Measurements from ENCODE around the gene UBE2I. TPM values are rescaled to one million over a fixed set of nuclear protein-coding genes. Genes with fewer than 3 reads are reported as not detected.

UBE2I gene
- total and polyA plus RNA-seq, 4 donors: 19.4 to 23.9 (median 22.5) TPM

DNA sequence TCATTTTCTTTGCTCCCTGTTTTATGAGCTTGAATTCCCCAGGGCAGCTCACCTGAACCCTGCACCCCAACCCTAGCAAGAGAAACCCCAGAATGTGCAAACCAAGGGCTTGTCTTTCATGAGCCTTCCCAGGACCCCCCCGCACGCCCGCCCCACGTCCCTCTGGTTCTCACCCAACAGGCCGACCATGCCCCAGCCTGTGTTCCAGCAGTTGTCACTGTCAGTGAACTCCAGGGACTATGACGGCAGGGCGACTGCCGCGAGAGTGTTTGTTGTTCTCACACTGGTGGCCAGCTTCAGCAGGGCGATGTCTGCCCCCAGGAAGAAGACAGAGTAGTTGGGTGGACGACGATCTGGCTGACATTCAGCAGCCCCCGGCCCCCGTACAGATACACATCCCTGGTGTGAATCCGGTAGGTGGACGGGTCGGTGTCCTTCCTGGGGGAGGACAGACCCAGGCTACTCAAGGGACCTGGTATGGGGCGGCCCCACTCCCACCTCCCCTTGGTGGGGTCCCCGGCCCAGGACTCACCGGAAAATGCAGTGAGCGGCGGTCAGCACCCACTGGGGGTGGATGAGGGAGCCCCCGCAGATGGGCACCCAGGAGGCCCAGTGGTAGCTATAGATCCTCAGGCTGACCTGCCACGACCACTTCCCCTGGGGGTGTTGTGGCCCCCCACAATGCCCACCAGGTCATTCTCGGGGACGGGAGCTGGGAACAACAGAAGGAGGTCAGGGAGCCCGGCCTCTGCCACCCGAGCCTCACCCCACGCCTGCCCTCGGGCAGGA lies 33.5 kb upstream of the UBE2I start:
- no peak for DNase-seq (ENCODE audit: low spot score)
- no peaks in the 10 kb centered on the region for H3K9me3 ChIP-seq (ENCODE audit: control insufficient read depth in 4 of 4, low read length in 3 of 4)
- no peak overlapping the region for H3K27ac ChIP-seq (ENCODE audit: low read depth in 1 of 2, low read length in 2 of 2)
- H3K36me3 ChIP-seq (ENCODE audit: control insufficient read depth in 4 of 4, insufficient read depth in 3 of 4, low read depth in 1 of 4, low read length in 3 of 4): no peaks in the 10 kb centered on the region
- TF ChIP-seq HNF4G (IDR thresholded peaks at IDR 0.05) (no peak), HNF4A (conservative IDR thresholded peaks at IDR 0.05) (no peak), JUND (IDR thresholded peaks at IDR 0.05) (no peak), SP1 (IDR thresholded peaks at IDR 0.05) (no peak), NR2F2 (IDR thresholded peaks at IDR 0.05) (no peak), TAF1 (conservative IDR thresholded peaks at IDR 0.05) (no peak), FOXA1 (IDR thresholded peaks at IDR 0.05) (no peak), FOXA2 (IDR thresholded peaks at IDR 0.05) (no peak), YY1 (IDR thresholded peaks at IDR 0.05) (no peak), RXRA (IDR thresholded peaks at IDR 0.05) (no peak)
- TF ChIP-seq, protein P1, sequence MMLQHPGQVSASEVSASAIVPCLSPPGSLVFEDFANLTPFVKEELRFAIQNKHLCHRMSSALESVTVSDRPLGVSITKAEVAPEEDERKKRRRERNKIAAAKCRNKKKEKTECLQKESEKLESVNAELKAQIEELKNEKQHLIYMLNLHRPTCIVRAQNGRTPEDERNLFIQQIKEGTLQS (IDR thresholded peaks at IDR 0.05): no peak
- TF ChIP-seq, protein P2, sequence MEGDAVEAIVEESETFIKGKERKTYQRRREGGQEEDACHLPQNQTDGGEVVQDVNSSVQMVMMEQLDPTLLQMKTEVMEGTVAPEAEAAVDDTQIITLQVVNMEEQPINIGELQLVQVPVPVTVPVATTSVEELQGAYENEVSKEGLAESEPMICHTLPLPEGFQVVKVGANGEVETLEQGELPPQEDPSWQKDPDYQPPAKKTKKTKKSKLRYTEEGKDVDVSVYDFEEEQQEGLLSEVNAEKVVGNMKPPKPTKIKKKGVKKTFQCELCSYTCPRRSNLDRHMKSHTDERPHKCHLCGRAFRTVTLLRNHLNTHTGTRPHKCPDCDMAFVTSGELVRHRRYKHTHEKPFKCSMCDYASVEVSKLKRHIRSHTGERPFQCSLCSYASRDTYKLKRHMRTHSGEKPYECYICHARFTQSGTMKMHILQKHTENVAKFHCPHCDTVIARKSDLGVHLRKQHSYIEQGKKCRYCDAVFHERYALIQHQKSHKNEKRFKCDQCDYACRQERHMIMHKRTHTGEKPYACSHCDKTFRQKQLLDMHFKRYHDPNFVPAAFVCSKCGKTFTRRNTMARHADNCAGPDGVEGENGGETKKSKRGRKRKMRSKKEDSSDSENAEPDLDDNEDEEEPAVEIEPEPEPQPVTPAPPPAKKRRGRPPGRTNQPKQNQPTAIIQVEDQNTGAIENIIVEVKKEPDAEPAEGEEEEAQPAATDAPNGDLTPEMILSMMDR (IDR thresholded peaks at IDR 0.05; ENCODE audit: low read depth, low read length, missing input control): no peak
- TF ChIP-seq, protein P3, sequence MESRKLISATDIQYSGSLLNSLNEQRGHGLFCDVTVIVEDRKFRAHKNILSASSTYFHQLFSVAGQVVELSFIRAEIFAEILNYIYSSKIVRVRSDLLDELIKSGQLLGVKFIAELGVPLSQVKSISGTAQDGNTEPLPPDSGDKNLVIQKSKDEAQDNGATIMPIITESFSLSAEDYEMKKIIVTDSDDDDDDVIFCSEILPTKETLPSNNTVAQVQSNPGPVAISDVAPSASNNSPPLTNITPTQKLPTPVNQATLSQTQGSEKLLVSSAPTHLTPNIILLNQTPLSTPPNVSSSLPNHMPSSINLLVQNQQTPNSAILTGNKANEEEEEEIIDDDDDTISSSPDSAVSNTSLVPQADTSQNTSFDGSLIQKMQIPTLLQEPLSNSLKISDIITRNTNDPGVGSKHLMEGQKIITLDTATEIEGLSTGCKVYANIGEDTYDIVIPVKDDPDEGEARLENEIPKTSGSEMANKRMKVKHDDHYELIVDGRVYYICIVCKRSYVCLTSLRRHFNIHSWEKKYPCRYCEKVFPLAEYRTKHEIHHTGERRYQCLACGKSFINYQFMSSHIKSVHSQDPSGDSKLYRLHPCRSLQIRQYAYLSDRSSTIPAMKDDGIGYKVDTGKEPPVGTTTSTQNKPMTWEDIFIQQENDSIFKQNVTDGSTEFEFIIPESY (IDR thresholded peaks at IDR 0.05): no peak
- no peak overlapping the region for H3K4me3 ChIP-seq (ENCODE audit: low read depth in 1 of 3, low read length in 3 of 3)
- no peaks in the 10 kb centered on the region for H3K4me1 ChIP-seq (ENCODE audit: control insufficient read depth in 4 of 4, insufficient read depth in 4 of 4, low read length in 3 of 4)
- 59% methylated on average over 30 of the region's 30 CpGs for WGBS
- peaks cover 0 to 3% (median 0%) of the 10 kb centered on the region in 4 donors for H3K27me3 ChIP-seq (ENCODE audit: control insufficient read depth in 4 of 4, insufficient read depth in 4 of 4, low read length in 3 of 4)
- no peak overlapping the region for H3K9ac ChIP-seq (ENCODE audit: low read depth in 1 of 2, low read length in 2 of 2)

DNA sequence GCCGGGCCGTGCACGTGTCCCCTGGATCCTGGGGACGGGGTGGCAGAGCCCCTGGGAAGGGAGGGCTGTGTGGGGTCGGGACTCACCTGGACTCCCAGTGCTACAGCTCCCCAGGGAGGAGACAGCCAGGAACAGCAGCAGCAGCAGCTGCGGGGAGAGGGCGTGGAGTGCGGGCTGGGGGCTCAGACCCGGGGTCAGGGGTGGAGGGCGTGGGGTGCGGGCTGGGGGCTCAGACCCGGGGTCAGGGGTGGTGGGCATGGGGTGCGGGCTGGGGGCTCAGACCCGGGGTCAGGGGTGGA lies 32.9 kb upstream of the UBE2I start:
- Histone ChIP-seq H3K4me1 (ENCODE audit: control insufficient read depth in 4 of 4, insufficient read depth in 4 of 4, low read length in 3 of 4) (no peaks in the 10 kb centered on the region), H3K36me3 (ENCODE audit: control insufficient read depth in 4 of 4, insufficient read depth in 3 of 4, low read depth in 1 of 4, low read length in 3 of 4) (no peaks in the 10 kb centered on the region), H3K27ac (ENCODE audit: low read depth in 1 of 2, low read length in 2 of 2) (no peak overlapping the region), H3K27me3 (ENCODE audit: control insufficient read depth in 4 of 4, insufficient read depth in 4 of 4, low read length in 3 of 4) (peaks cover 0 to 3% (median 0%) of the 10 kb centered on the region in 4 donors), H3K9ac (ENCODE audit: low read depth in 1 of 2, low read length in 2 of 2) (no peak overlapping the region), H3K9me3 (ENCODE audit: control insufficient read depth in 4 of 4, low read length in 3 of 4) (no peaks in the 10 kb centered on the region), H3K4me3 (ENCODE audit: low read depth in 1 of 3, low read length in 3 of 3) (no peak overlapping the region)
- DNase-seq (ENCODE audit: low spot score): no peak
- 79% methylated on average over 14 of the region's 14 CpGs for WGBS
- TF ChIP-seq, protein P2 (IDR thresholded peaks at IDR 0.05; ENCODE audit: low read depth, low read length, missing input control): no peak
- no peak for TF ChIP-seq FOXA2 (IDR thresholded peaks at IDR 0.05)
- TF ChIP-seq, protein P4, sequence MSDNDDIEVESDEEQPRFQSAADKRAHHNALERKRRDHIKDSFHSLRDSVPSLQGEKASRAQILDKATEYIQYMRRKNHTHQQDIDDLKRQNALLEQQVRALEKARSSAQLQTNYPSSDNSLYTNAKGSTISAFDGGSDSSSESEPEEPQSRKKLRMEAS (IDR thresholded peaks at IDR 0.05): no peak
- TF ChIP-seq FOXA1 (IDR thresholded peaks at IDR 0.05): no peak
- no peak for TF ChIP-seq TAF1 (conservative IDR thresholded peaks at IDR 0.05)
- no peak for TF ChIP-seq SP1 (IDR thresholded peaks at IDR 0.05)
- TF ChIP-seq RAD21 (IDR thresholded peaks at IDR 0.05): no peak
- TF ChIP-seq, protein P1 (IDR thresholded peaks at IDR 0.05): no peak
- TF ChIP-seq HNF4A (conservative IDR thresholded peaks at IDR 0.05): no peak
